Breast epithelium (tissue), 3 donors: ENCODE data around the gene RALGPS1.

ENCODE experiments used
- CTCF ChIP-seq, 3 donors: fragments of 450-650 bp; IDR thresholded peaks; one replicate each; pipeline ENCODE4 v1.5.1; 2016 to 2017; ENCODE audit warnings: antibody characterized with exemption in 3 of 3, mild to moderate bottlenecking in 3 of 3, moderate library complexity in 3 of 3
- POLR2A ChIP-seq: fragments of 450-650 bp; IDR thresholded peaks from one replicate; pipeline ENCODE4 v1.6.1; 2016; ENCODE audit warnings: antibody characterized with exemption, mild to moderate bottlenecking, moderate library complexity

- no peak for TF ChIP-seq CTCF (IDR thresholded peaks at IDR 0.05)
- TF ChIP-seq POLR2A: no peak
Measured at GRCh38 chr9:127258606-127259471, 344.3 kb downstream of the RALGPS1 start.
